ENCODE measurements around the gene IL21R. TPM values are rescaled to one million over a fixed set of nuclear protein-coding genes. Genes with fewer than 3 reads are reported as not detected.

Gene IL21R
- total and polyA plus RNA-seq, 10 of the 15 experiments (the other 5 are each of a cell fraction or from before 2014, with no cell fraction given): 5.3 to 138 (median 82.5) TPM

DNA sequence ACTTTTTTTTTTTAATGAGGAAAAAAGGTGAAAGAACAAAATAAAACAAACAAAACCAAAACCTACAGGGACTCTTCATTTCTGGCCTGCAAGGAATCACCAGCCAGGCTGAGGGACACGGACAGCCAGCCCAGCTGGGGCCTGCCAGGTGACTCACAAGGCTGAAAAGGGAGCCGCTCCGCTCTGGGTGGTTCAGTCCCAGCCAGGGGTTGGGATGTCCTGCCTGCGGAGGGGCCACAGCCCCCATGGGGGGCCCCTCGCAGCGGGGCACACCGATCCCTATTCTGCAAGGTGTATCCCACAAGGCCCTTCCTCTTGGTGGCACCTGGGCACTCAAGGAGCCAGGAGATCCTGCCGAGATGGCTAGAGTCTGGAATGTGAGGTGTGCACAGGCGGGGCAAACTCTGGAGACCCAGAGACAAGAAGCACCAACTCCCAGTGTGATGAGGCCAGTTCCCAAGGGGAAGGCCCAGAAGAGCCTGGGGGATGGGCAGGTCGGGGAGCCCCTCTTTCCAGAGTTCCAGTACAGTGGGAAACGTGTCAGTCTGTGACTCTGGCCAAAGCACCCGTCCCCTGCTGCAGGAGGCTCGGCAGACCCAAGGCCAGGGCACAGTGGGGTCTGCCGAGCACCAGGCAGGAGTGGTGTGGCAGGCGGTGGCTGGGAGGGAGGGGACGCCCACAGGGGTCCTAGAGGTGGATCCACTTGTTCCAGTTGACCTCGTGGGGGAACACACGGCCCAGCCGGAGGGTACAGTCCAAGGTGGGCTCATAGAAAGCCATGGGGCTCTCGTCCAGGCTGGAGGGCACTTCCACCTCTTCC, 58.9 kb downstream of the IL21R start (continued):
- TF ChIP-seq CUX1 (IDR thresholded peaks at IDR 0.05; ENCODE audit: insufficient replicate concordance, low read depth, low read length): no peak

- H3K4me3 ChIP-seq: no peak overlapping the region
- CTCF ChIA-PET: no interaction called here
- SMC1A ChIA-PET (ENCODE audit: uncharacterized antibody, unreplicated experiment): no interaction called here
- no peak overlapping the region for H3K4me2 ChIP-seq (ENCODE audit: control insufficient read depth, insufficient read depth)
- POLR2A ChIA-PET: no interaction called here
- H3K27me3 ChIP-seq (replicated peaks in 1 of 2; ENCODE audit: control insufficient read depth in 2 of 2, insufficient read depth in 2 of 2, low read length in 1 of 2): no peaks in the 10 kb centered on the region
- H3K27ac ChIP-seq (ENCODE audit: control insufficient read depth, insufficient read depth): no peak overlapping the region
- no peaks in the 10 kb centered on the region for H3K9me3 ChIP-seq (replicated peaks; ENCODE audit: control insufficient read depth, insufficient read depth, low read length)
- H3K4me1 ChIP-seq (ENCODE audit: control insufficient read depth, insufficient read depth, low read length): peaks cover 4% of the 10 kb centered on the region
- in situ Hi-C loops (cut with MboI): no loop called here
- H4K20me1 ChIP-seq (ENCODE audit: control insufficient read depth, insufficient read depth): no peaks in the 10 kb centered on the region
- RAD21 ChIA-PET (ENCODE audit: unreplicated experiment): no interaction called here
- no TSS peak for BruUV-seq (replicated peaks)
- FAIRE-seq (no peak), ATAC-seq (no peak), DNase-seq (ENCODE audit: low read depth, low spot score) (no peak)
- intact Hi-C loops (cut with micrococcal nuclease; ENCODE audit: unreplicated experiment): no loop called here
- peaks cover 3 to 14% of the 10 kb centered on the region in 2 experiments; a peak in 3 of 4 replicates for H3K36me3 ChIP-seq (ENCODE audit: control insufficient read depth in 2 of 2, insufficient read depth in 2 of 2, low read length in 1 of 2)
- 86% methylated on average over 16 of the region's 16 CpGs for WGBS (ENCODE audit: insufficient coverage, insufficient replicate concordance, low lambda C conversion rate, missing lambda C conversion rate)
- no peaks in the 10 kb centered on the region for H3K79me2 ChIP-seq (ENCODE audit: control insufficient read depth, insufficient read depth, low read length)
- H3K9ac ChIP-seq (ENCODE audit: control insufficient read depth, insufficient read depth, low read length): no peak overlapping the region
- H2AFZ ChIP-seq (ENCODE audit: control insufficient read depth, low read depth, low read length): no peak overlapping the region
- TF ChIP-seq BACH1 (IDR thresholded peaks at IDR 0.05; ENCODE audit: borderline replicate concordance) (no peak), NFYA (IDR thresholded peaks at IDR 0.05; ENCODE audit: borderline replicate concordance, low read depth, low read length) (no peak), ZZZ3 (IDR thresholded peaks at IDR 0.05; ENCODE audit: control insufficient read depth, insufficient read length, low read depth) (no peak), ATF7 (IDR thresholded peaks at IDR 0.05; ENCODE audit: low read depth) (no peak), ZBTB4 (CRISPR knock-in tag; IDR thresholded peaks at IDR 0.05) (no peak), TBL1XR1 (IDR thresholded peaks at IDR 0.05; ENCODE audit: low read depth, low read length) (no peak), EP300 (IDR thresholded peaks at IDR 0.05; ENCODE audit: borderline replicate concordance in 1 of 2, control insufficient read depth in 1 of 2, low read depth in 2 of 2, low read length in 2 of 2) (no peak), ZBED1 (IDR thresholded peaks at IDR 0.05; ENCODE audit: borderline replicate concordance) (no peak), ZNF384 (IDR thresholded peaks at IDR 0.05; ENCODE audit: borderline replicate concordance, low read depth, low read length) (no peak), EED (IDR thresholded peaks at IDR 0.05; ENCODE audit: low read depth) (no peak), BRCA1 (IDR thresholded peaks at IDR 0.05; ENCODE audit: low read depth, low read length) (no peak), RBBP5 (conservative IDR thresholded peaks at IDR 0.05) (no peak)
Measured at GRCh38 chr16:27461483-27462171, 59.7 kb downstream of the IL21R start.
